HepG2 (cell line): Measurements from ENCODE around the gene METAP2. TPM values are rescaled to one million over a fixed set of nuclear protein-coding genes. Genes with fewer than 3 reads are reported as not detected.

Source experiments
- BCL3 ChIP-seq: sonication (generic); formaldehyde crosslinking; IDR thresholded peaks from 2 replicates; pipeline ENCODE4 v1.5.1; 2020; ENCODE audit warnings: mild to moderate bottlenecking, missing genetic modification reagents, moderate library complexity
- DMAP1 ChIP-seq: IDR thresholded peaks from 2 replicates; pipeline ENCODE4 v1.6.1; 2016
- DMTF1 ChIP-seq: sonication (generic); formaldehyde crosslinking; IDR thresholded peaks from 2 replicates; pipeline ENCODE4 v1.4.0; 2020; ENCODE audit warnings: mild to moderate bottlenecking, missing genetic modification reagents
- PAWR ChIP-seq: sonication (generic); formaldehyde crosslinking; IDR thresholded peaks from 2 replicates; pipeline ENCODE4 v1.4.0; 2020; ENCODE audit warnings: missing genetic modification reagents, mild to moderate bottlenecking, borderline replicate concordance
- PAX8 ChIP-seq: sonication (generic); formaldehyde crosslinking; IDR thresholded peaks from 2 replicates; pipeline ENCODE4 v1.8.0; 2022; ENCODE audit warnings: mild to moderate bottlenecking, missing genetic modification reagents, borderline replicate concordance
- PHB2 ChIP-seq: fragments of 450-650 bp; IDR thresholded peaks from 2 replicates; pipeline ENCODE4 v1.6.1; 2018; ENCODE audit not compliant: partially characterized antibody
- TFDP1 ChIP-seq: IDR thresholded peaks from 2 replicates; pipeline ENCODE4 v1.6.1; 2016; ENCODE audit warnings: missing compliant biosample characterization, missing genetic modification reagents, borderline replicate concordance
- ZBTB43 ChIP-seq: sonication (generic); formaldehyde crosslinking; conservative IDR thresholded peaks from 2 replicates; pipeline ENCODE4 v1.4.0; 2020; ENCODE audit warnings: missing genetic modification reagents
- ZFP82 ChIP-seq: sonication (generic); formaldehyde crosslinking; IDR thresholded peaks from 2 replicates; pipeline ENCODE4 v1.5.1; 2020; ENCODE audit warnings: mild to moderate bottlenecking, missing genetic modification reagents, borderline replicate concordance
- ZNF256 ChIP-seq: sonication (generic); formaldehyde crosslinking; conservative IDR thresholded peaks from 2 replicates; pipeline ENCODE4 v1.4.0; 2020; ENCODE audit warnings: missing genetic modification reagents
- ZNF556 ChIP-seq: sonication (generic); formaldehyde crosslinking; IDR thresholded peaks from 2 replicates; pipeline ENCODE4 v1.4.0; 2020; ENCODE audit warnings: mild to moderate bottlenecking, missing genetic modification reagents, borderline replicate concordance
- polyA plus RNA-seq, 8 experiments: library from polyadenylated mRNA; depleted of rRNA in 3 of 8; stranded (reverse) in 7 of 8; unstranded in 1 of 8; fragments of >200 nt; fragmentation: Illumina TruSeq in 4 of 8; extraction: Trizol in 4 of 8; gene quantifications; 2 replicates each; pipeline versions ENCODE4 v1.2.1 to v1.2.3, GENCODE V29; 2011 to 2016; ENCODE audit warnings: low read depth in 4 of 8, missing spikeins in 1 of 8, mixed read lengths in 1 of 8; ENCODE audit not compliant: insufficient read depth in 1 of 8
- total RNA-seq, 5 experiments: library from RNA; depleted of rRNA; stranded (reverse); fragments of >200 nt; fragmentation: Illumina TruSeq; extraction: Trizol; gene quantifications; 2 replicates each; pipeline ENCODE4 v1.2.3, GENCODE V29; 2016; ENCODE audit warnings: low read depth in 1 of 5

Gene METAP2
- total and polyA plus RNA-seq, 2 of the 13 experiments (the other 11 are each of a cell fraction or from before 2014, with no cell fraction given): 67.8 to 131 TPM

- no peak for TF ChIP-seq BCL3
- no peak for TF ChIP-seq PAWR (CRISPR knock-in tag)
- TF ChIP-seq PAX8 (CRISPR knock-in tag): no peak
- no peak for TF ChIP-seq ZNF556 (CRISPR knock-in tag)
- no peak for TF ChIP-seq ZNF256 (CRISPR knock-in tag)
- TF ChIP-seq ZBTB43: no peak
- no peak for TF ChIP-seq TFDP1 (CRISPR knock-in tag)
- TF ChIP-seq ZFP82 (CRISPR knock-in tag): no peak
- TF ChIP-seq PHB2: no peak
- TF ChIP-seq DMTF1 (CRISPR knock-in tag): no peak
- no peak for TF ChIP-seq DMAP1 (CRISPR knock-in tag)
These were observed 13.1 kb upstream of the METAP2 start (continued) for GRCh38 chr12:95460896-95461295.
